ENCODE results near the gene PRAME.

- TF ChIP-seq CTCF (conservative IDR thresholded peaks at IDR 0.05) (no peak), EZH2 (IDR thresholded peaks at IDR 0.05; ENCODE audit: low read depth) (no peak)
Measured at GRCh38 chr22:22548317-22548716, 10.7 kb downstream of the PRAME start.
